ENCODE data around the gene SMAD2. TPM values are rescaled to one million over a fixed set of nuclear protein-coding genes. Genes with fewer than 3 reads are reported as not detected.

Gene SMAD2
- total RNA-seq, 4 donors from 2014 or later, result 91.1 to 157 (median 129) TPM

- 84 to 93% methylated on average over 1 of the region's 1 CpG for WGBS, 2 donors
- TF ChIP-seq CTCF (IDR thresholded peaks at IDR 0.05) (no peak), POLR2A (IDR thresholded peaks at IDR 0.05) (no peak)
- intact Hi-C loops (cut with DNase I), result no loop called here
- H3K4me1 ChIP-seq, result peaks cover 27 to 41% of the 10 kb centered on the region in 2 donors
- no peak for DNase-seq
- H3K36me3 ChIP-seq, result no peaks in the 10 kb centered on the region
- H3K4me3 ChIP-seq (replicated peaks in 1 of 3), result no peak overlapping the region
- no peak overlapping the region for H3K27ac ChIP-seq
- H3K27me3 ChIP-seq, result no peaks in the 10 kb centered on the region
- H3K9me3 ChIP-seq, result no peaks in the 10 kb centered on the region
Observed at GRCh38 chr18:47870605-47871004, 59.9 kb downstream of the SMAD2 start.

DNA sequence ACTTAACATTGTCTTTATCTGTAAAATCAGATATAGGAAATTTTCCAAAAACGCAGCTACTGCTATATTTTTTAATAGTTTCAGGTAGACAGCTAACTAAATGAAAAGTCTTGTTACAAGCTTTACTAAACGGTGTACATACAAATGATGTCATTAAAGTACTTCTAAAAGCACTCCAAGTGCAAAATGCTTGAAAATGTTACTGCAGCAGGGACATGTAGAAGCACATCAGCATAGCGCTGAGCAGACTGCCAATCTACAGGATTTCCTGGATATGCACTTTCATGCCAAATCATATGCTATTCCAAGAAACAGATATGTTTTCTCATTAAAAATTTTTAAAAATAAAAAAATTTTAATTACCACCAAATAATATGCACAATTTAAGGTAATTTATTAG, 61.7 kb downstream of the SMAD2 start:
- H3K27ac ChIP-seq, result peak overlapping the region; percentile 10 to 69 (median 69)
- H3K4me3 ChIP-seq (replicated peaks in 1 of 3), result no peak overlapping the region
- no peaks in the 10 kb centered on the region for H3K27me3 ChIP-seq
- H3K9me3 ChIP-seq, result no peaks in the 10 kb centered on the region
- H3K4me1 ChIP-seq, result peaks cover 16 to 35% of the 10 kb centered on the region in 2 donors
- no peak for TF ChIP-seq POLR2A (IDR thresholded peaks at IDR 0.05)
- TF ChIP-seq CTCF (IDR thresholded peaks at IDR 0.05), result no peak
- DNase-seq, result peak; percentile 17 to 40
- WGBS, 2 donors, result 24 to 28% methylated on average over 3 of the region's 3 CpGs
- intact Hi-C loops (cut with DNase I), result no loop called here
- peaks cover 0 to 5% of the 10 kb centered on the region in 2 donors for H3K36me3 ChIP-seq

GRCh38 chr18:47865183-47865582, 65.3 kb downstream of the SMAD2 start:
- no peaks in the 10 kb centered on the region for H3K27me3 ChIP-seq
- TF ChIP-seq POLR2A (IDR thresholded peaks at IDR 0.05) (no peak), CTCF (IDR thresholded peaks at IDR 0.05) (no peak)
- peaks cover 0 to 9% of the 10 kb centered on the region in 2 donors for H3K36me3 ChIP-seq
- H3K9me3 ChIP-seq, result no peaks in the 10 kb centered on the region
- H3K4me1 ChIP-seq, result peaks cover 8 to 17% of the 10 kb centered on the region in 2 donors
- DNase-seq, result no peak
- H3K4me3 ChIP-seq (replicated peaks in 1 of 3), result no peak overlapping the region
- H3K27ac ChIP-seq, result no peak overlapping the region
- 96% methylated on average over 3 of the region's 3 CpGs for WGBS, 2 donors
- intact Hi-C loops (cut with DNase I), result no loop called here

- Histone ChIP-seq H3K4me1 (peaks cover 0 to under 1% of the 10 kb centered on the region in 2 donors), H3K27me3 (no peaks in the 10 kb centered on the region), H3K9me3 (no peaks in the 10 kb centered on the region), H3K4me3 (replicated peaks in 1 of 3) (no peak overlapping the region), H3K36me3 (peaks cover 6 to 9% of the 10 kb centered on the region in 2 donors), H3K27ac (no peak overlapping the region)
- intact Hi-C loops (cut with DNase I), result no loop called here
- TF ChIP-seq POLR2A (IDR thresholded peaks at IDR 0.05) (no peak), CTCF (IDR thresholded peaks at IDR 0.05) (no peak)
- no peak for DNase-seq
Observed at GRCh38 chr18:47863041-47863440, 67.4 kb downstream of the SMAD2 start.

- Histone ChIP-seq H3K27me3 (no peaks in the 10 kb centered on the region), H3K27ac (no peak overlapping the region), H3K9me3 (no peaks in the 10 kb centered on the region), H3K36me3 (peaks cover 3 to 11% of the 10 kb centered on the region in 2 donors), H3K4me3 (replicated peaks in 1 of 3) (no peak overlapping the region), H3K4me1 (no peaks in the 10 kb centered on the region)
- no peak for DNase-seq
- WGBS, 2 donors, result 97 to 98% methylated on average over 3 of the region's 3 CpGs
- intact Hi-C loops (cut with DNase I), result no loop called here
- TF ChIP-seq POLR2A (IDR thresholded peaks at IDR 0.05), result no peak
Observed at GRCh38 chr18:47858607-47859006, 71.9 kb downstream of the SMAD2 start.

- Histone ChIP-seq H3K36me3 (peaks cover 9 to 17% of the 10 kb centered on the region in 2 donors), H3K27me3 (no peaks in the 10 kb centered on the region), H3K4me3 (replicated peaks in 1 of 3) (no peak overlapping the region), H3K9me3 (no peaks in the 10 kb centered on the region), H3K27ac (no peak overlapping the region), H3K4me1 (no peaks in the 10 kb centered on the region)
- intact Hi-C loops (cut with DNase I), result no loop called here
- no peak for DNase-seq
- no peak for TF ChIP-seq POLR2A (IDR thresholded peaks at IDR 0.05)
- no peak for TF ChIP-seq CTCF (IDR thresholded peaks at IDR 0.05)
Observed at GRCh38 chr18:47847635-47848034, 82.8 kb downstream of the SMAD2 start.

All from thyroid gland (tissue), 4 donors.